ENCODE measurements around the gene PLCH1. TPM values are rescaled to one million over a fixed set of nuclear protein-coding genes. Genes with fewer than 3 reads are reported as not detected.

PLCH1 gene
- total and polyA plus RNA-seq, 3 donors from 2014 or later, result 23.2 to 32.1 (median 29.3) TPM

DNA sequence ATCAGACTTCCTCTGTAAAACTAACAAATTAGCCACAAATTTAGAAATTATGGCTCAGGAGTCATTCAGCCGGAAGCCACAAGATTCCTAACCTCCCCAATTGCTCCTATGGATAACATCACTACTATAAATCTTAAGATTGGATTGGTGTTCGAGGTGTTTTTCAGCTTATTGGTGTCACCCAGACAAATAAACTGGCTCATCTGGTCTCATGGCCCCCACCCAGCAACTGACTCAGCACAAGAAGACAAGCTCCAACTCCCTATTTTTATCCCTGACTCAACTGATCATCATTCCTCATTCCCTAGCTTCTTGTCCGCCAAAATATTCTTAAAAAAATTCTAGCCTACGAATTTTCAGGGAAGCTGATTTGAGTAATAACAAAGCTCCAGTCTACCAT, 316.3 kb downstream of the PLCH1 start:
- DNase-seq, result no peak
- Histone ChIP-seq H3K4me1 (no peaks in the 10 kb centered on the region), H3K27me3 (no peaks in the 10 kb centered on the region), H3K27ac (no peak overlapping the region), H3K36me3 (ENCODE audit: low read depth, missing control alignments) (no peaks in the 10 kb centered on the region), H3K4me3 (no peak overlapping the region), H3K9me3 (no peaks in the 10 kb centered on the region)
- no peak for TF ChIP-seq POLR2A (IDR thresholded peaks at IDR 0.05)
- TF ChIP-seq, protein P1, sequence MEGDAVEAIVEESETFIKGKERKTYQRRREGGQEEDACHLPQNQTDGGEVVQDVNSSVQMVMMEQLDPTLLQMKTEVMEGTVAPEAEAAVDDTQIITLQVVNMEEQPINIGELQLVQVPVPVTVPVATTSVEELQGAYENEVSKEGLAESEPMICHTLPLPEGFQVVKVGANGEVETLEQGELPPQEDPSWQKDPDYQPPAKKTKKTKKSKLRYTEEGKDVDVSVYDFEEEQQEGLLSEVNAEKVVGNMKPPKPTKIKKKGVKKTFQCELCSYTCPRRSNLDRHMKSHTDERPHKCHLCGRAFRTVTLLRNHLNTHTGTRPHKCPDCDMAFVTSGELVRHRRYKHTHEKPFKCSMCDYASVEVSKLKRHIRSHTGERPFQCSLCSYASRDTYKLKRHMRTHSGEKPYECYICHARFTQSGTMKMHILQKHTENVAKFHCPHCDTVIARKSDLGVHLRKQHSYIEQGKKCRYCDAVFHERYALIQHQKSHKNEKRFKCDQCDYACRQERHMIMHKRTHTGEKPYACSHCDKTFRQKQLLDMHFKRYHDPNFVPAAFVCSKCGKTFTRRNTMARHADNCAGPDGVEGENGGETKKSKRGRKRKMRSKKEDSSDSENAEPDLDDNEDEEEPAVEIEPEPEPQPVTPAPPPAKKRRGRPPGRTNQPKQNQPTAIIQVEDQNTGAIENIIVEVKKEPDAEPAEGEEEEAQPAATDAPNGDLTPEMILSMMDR (IDR thresholded peaks at IDR 0.05), result no peak
- WGBS, 2 donors, result 81 to 89% methylated on average over 4 of the region's 4 CpGs
- intact Hi-C loops (cut with DNase I; ENCODE audit: low total_unique reads), result no loop called here

DNA sequence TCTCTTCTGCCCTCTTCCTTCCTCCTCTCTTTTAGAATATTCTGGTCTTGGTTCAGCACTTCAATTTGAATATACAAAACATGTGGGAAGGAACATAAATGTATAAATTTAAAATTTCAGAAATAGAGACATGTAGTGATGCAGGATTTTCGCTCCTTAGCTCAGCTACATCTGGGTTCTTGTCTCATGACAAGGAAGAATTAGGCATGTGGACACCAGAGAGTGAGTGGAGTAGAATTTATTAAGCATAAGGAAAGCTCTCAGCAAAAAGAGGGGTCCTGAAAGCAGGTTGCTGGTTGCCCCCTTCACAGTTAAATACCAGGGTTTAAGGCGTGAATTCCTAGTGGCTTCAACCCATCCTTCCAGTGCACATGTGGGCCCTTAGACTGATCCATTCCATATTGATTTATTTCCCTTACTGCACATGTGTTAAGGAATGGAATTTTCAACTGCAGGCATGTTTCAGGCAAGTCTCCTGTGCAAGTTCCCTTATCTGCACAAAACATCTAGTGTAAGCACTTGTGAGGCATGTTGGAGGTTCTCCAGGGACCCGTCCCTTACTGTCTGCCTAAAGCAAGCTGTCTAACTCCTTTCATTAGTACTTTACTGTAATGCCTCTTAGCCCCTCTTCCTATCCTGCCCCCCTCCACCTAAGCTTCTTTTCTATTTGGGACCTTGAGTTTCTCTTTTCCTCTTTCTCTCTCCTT, 318.2 kb downstream of the PLCH1 start:
- Histone ChIP-seq H3K36me3 (ENCODE audit: low read depth, missing control alignments) (no peaks in the 10 kb centered on the region), H3K4me1 (no peaks in the 10 kb centered on the region), H3K9me3 (no peaks in the 10 kb centered on the region), H3K4me3 (no peak overlapping the region), H3K27ac (no peak overlapping the region), H3K27me3 (no peaks in the 10 kb centered on the region)
- no peak for TF ChIP-seq POLR2A (IDR thresholded peaks at IDR 0.05)
- TF ChIP-seq, protein P1 (IDR thresholded peaks at IDR 0.05), result no peak
- intact Hi-C loops (cut with DNase I; ENCODE audit: low total_unique reads), result no loop called here
- 89 to 90% methylated on average over 3 of the region's 3 CpGs for WGBS, 2 donors
- no peak for DNase-seq

DNA sequence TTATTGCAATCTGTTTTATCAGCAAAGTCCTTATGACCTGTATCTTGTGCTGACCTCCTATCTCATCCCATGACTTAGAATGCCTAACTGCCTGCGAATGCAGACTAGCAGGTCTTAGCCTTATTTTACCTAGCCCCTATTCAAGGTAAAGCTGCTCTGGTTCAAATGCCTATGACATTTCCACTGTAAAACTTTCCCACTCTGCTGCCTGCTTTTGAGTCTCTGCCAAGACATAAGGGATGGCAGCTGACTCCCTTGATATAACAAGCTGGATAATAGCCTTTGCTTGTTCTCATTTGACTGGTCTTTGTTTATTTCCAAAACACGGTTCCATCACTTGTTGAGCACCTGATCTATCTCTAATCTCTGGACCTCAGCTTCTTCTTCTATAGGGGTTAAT, 319.5 kb downstream of the PLCH1 start:
- H3K27me3 ChIP-seq, result no peaks in the 10 kb centered on the region

DNA sequence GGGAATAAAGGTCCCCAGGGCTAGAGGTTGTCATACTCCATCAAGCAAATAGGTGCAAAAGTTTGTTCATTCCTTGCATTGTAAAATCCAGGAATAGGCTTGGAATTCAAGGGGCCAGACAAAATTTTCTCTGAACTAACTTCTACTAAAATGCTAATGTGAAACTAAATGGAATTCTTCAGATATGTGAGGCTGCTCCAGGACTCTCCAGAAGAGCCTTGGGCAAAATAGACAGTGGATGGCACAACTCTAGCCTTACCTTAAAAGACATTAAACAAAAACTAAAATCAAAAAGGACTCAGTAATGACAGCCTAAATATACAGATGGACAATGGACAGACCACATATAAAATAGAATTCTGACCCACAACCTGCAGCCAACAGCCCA, 320.6 kb downstream of the PLCH1 start:
- H3K4me1 ChIP-seq, result no peaks in the 10 kb centered on the region
- intact Hi-C loops (cut with DNase I; ENCODE audit: low total_unique reads), result no loop called here
- no peaks in the 10 kb centered on the region for H3K36me3 ChIP-seq (ENCODE audit: low read depth, missing control alignments)
- no peak for DNase-seq
- H3K4me3 ChIP-seq, result no peak overlapping the region
- H3K9me3 ChIP-seq, result no peaks in the 10 kb centered on the region
- no peak for TF ChIP-seq POLR2A (IDR thresholded peaks at IDR 0.05)
- TF ChIP-seq, protein P1 (IDR thresholded peaks at IDR 0.05), result no peak
- H3K27ac ChIP-seq, result no peak overlapping the region
- no peaks in the 10 kb centered on the region for H3K27me3 ChIP-seq

More for the DNA sequence above, 319.5 kb downstream of the PLCH1 start:
- H3K9me3 ChIP-seq, result no peaks in the 10 kb centered on the region
- H3K27ac ChIP-seq, result no peak overlapping the region
- H3K36me3 ChIP-seq (ENCODE audit: low read depth, missing control alignments), result no peaks in the 10 kb centered on the region
- no peak for DNase-seq
- H3K4me3 ChIP-seq, result no peak overlapping the region
- intact Hi-C loops (cut with DNase I; ENCODE audit: low total_unique reads), result no loop called here
- TF ChIP-seq, protein P1 (IDR thresholded peaks at IDR 0.05), result no peak
- no peak for TF ChIP-seq POLR2A (IDR thresholded peaks at IDR 0.05)
- no peaks in the 10 kb centered on the region for H3K4me1 ChIP-seq
- WGBS, 2 donors, result 75 to 86% methylated on average over 2 of the region's 2 CpGs
